ENCODE data around the gene CDC42EP5.

GRCh38 chr19:54465426-54466109 is 7.5 kb downstream of the CDC42EP5 start:
- TF ChIP-seq CTCF (IDR thresholded peaks at IDR 0.05) (no peak), EZH2 (IDR thresholded peaks at IDR 0.05; ENCODE audit: borderline replicate concordance, insufficient read depth, low read depth, low read length, poor library complexity, severe bottlenecking) (no peak)

Measured in B cell (primary cell).